Activated T-cell treated with anti-CD3 and anti-CD28 coated beads for 4 hours (primary cell): ENCODE data around the gene PLIN5.

Source experiments
- DNase-seq: peaks from one replicate; pipeline ENCODE4 v3.0.0-alpha.2; 2020

The PLIN5 gene

DNA sequence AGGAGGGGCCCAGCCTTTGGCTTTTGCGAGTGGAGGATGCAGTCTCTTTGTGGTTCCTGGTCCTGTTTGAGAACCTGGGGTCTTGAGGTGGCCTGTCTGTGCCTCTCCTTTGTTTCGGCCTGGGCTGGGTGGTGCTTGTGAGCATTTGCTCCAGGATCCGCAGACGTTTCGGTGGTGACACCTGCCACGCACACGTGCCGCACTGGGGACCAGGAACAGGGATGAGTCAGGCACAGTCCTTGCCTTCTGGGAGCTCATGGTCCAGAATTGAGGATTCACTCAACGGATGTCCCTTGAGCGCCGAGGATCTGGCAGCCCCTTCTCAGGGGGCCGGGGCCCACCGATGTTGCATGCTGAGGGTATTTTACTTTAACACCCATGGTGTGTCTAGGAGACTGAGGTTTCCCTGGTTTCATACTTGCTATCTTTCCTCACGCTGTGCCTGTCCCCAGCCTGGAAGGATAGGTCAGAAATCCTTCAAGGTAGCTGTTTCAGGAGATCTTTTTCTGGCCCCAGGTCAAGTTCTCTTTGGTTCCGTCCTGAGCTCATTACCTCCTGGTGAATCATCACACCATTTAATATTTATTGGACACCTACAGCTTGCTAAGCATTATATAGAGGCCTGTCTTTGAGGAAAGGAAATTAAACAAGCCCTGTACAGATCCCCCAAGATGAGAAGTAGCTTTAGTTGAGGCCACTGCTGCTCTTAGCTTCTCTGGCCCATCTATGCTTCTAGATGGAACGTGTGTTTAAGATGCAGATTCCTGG, 57.8 kb downstream of the PLIN5 start:
- DNase-seq = no peak

GRCh38 chr19:4474514-4475022, 60.5 kb downstream of the PLIN5 start:
- no peak for DNase-seq

DNA sequence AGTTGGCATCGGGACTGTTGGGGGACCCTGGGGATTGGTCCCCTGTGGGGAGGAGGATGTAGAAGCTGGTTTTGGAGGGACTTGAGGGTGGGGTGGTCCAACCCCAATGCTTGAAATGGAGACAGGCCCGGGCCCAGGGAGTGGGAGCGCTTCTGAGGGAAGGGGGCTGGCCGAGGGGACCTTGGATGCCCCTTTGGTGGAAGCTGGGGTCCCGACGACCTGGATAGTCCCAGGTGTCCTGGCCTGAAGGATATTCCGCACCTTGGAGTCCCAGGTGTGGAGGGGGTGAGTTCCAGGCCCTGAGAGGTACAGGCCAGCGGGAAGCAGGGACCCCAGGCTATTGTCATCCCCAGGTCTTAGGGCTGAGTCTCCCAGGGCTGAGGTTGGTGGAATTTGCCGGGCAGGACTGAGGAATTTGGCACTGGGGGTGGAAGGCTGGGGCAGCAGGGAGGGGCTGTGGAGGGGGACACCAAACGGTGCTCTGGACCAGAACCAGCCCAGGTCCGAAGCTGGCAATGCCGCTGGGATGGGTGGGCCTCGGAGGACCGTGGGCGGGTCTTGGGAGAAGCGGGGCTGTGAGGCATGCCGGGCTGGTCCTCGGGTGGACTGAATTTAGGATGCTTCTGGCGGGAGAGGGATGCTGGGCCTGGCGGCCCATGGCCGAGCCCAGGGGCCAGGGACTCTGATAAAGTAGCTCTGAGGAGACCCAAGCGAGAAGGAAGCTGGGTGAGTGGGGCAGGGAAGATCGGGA, 61.1 kb downstream of the PLIN5 start:
- no peak for DNase-seq

GRCh38 chr19:4473011-4473762, 61.8 kb downstream of the PLIN5 start:
- DNase-seq = no peak
